HepG2 (cell line): ENCODE data around the gene TNS1. TPM values are rescaled to one million over a fixed set of nuclear protein-coding genes. Genes with fewer than 3 reads are reported as not detected.
A peak's percentile ranks its signal among the peaks of the same experiment; 100 is the strongest.

Experiments used
- ATAC-seq: fragments of 200-7000 bp; cut with Tn5 transposase; 3 replicates; pipeline ENCODE4 v1.9.1; 2020; ENCODE audit warnings: mild to moderate bottlenecking, moderate library complexity
- BruUV-seq: library from RNA; stranded (reverse); fragments of 400-500 nt; replicated peaks from 2 replicates; lab custom pipeline; 2021; lab: Mats Ljungman, UMichigan
- CTCF ChIA-PET: fragments of 300-600 bp; formaldehyde crosslinking; extraction: SDS; loops from one replicate; lab custom pipeline; 2021; ENCODE audit warnings: low total read pairs, inconsistent platforms, low intra/inter-chr PET ratio; lab: Yijun Ruan, JAX
- POLR2A ChIA-PET: fragments of 350-600 bp; sonication (Branson Sonifier 250); formaldehyde crosslinking; loops from one replicate; lab custom pipeline; 2020; ENCODE audit warnings: antibody characterized with exemption, inconsistent platforms; lab: Yijun Ruan, JAX
- DNase-seq: peaks from one replicate; pipeline ENCODE4 v3.0.0-alpha.2; 2015; ENCODE audit warnings: low spot score
- FAIRE-seq: peaks from 3 replicates; lab custom pipeline; 2011; peaks lifted over from hg19 to GRCh38; lab: Jason Lieb, UNC
- H2AFZ ChIP-seq: one replicate; pipeline ENCODE4 v1.6.1; 2011; ENCODE audit warnings: low read length, inconsistent platforms
- H3K27ac ChIP-seq: fragments of 300-600 bp; 3 replicates; pipeline ENCODE4 v1.8.0; 2011; ENCODE audit warnings: mixed run types, mild to moderate bottlenecking, mixed read lengths, low read length, inconsistent platforms; ENCODE audit not compliant: insufficient read depth; ENCODE audit errors: extremely low read length
- H3K27me3 ChIP-seq, 2 experiments: fragments of 200-600 bp in 1 of 2; 2 replicates in 1 of 2; 3 replicates in 1 of 2; pipeline versions ENCODE4 v1.6.0 to v1.8.0; 2011; ENCODE audit warnings: low read length in 2 of 2, mild to moderate bottlenecking in 2 of 2, moderate library complexity in 2 of 2, inconsistent platforms in 1 of 2; ENCODE audit not compliant: insufficient read depth in 2 of 2, control insufficient read depth in 1 of 2
- H3K36me3 ChIP-seq, 2 experiments: fragments of 200-600 bp in 1 of 2; replicated peaks in 1 of 2; 2 replicates in 1 of 2; 3 replicates in 1 of 2; pipeline versions ENCODE4 v1.5.1 to v1.8.0; 2011; ENCODE audit warnings: low read length in 2 of 2, inconsistent platforms in 1 of 2; ENCODE audit not compliant: insufficient read depth in 2 of 2, control insufficient read depth in 1 of 2
- H3K4me1 ChIP-seq: 2 replicates; pipeline ENCODE4 v1.5.1; 2012; ENCODE audit warnings: low read length, inconsistent platforms; ENCODE audit not compliant: insufficient read depth
- H3K4me2 ChIP-seq: 2 replicates; pipeline ENCODE4 v1.6.0; 2011; ENCODE audit warnings: low read depth, low read length, inconsistent platforms
- H3K4me3 ChIP-seq, 3 experiments: fragments of 200-600 bp in 1 of 3; sonication (generic), shearing (Covaris generic) in 1 of 3; replicated peaks in 1 of 3; 2 replicates each; pipeline ENCODE4 v1.5.1; 2011 to 2016; ENCODE audit warnings: low read length in 3 of 3, inconsistent platforms in 2 of 3, low read depth in 2 of 3, mild to moderate bottlenecking in 2 of 3, control low read depth in 1 of 3, mixed read lengths in 1 of 3; ENCODE audit not compliant: insufficient read depth in 1 of 3
- H3K79me2 ChIP-seq: one replicate; pipeline ENCODE4 v1.6.1; 2011; ENCODE audit warnings: low read length, inconsistent platforms; ENCODE audit not compliant: insufficient read depth
- H3K9ac ChIP-seq: 2 replicates; pipeline ENCODE4 v1.6.0; 2011; ENCODE audit warnings: mild to moderate bottlenecking, low read depth, low read length, inconsistent platforms; ENCODE audit not compliant: insufficient read depth
- H3K9me3 ChIP-seq: 2 replicates; pipeline ENCODE4 v1.5.1; 2012; ENCODE audit warnings: mild to moderate bottlenecking, low read length
- H4K20me1 ChIP-seq: 2 replicates; pipeline ENCODE4 v1.6.0; 2011; ENCODE audit warnings: inconsistent platforms, mild to moderate bottlenecking, low read length, moderate library complexity; ENCODE audit not compliant: insufficient read depth
- CEBPB ChIP-seq: IDR thresholded peaks from 2 replicates; pipeline ENCODE4 v1.6.1; 2011; ENCODE audit warnings: low read depth, low read length, improper control_type of control experiment, borderline replicate concordance
- ZNF230 ChIP-seq: sonication (generic); formaldehyde crosslinking; IDR thresholded peaks from 2 replicates; pipeline ENCODE4 v1.4.0; 2020; ENCODE audit warnings: mild to moderate bottlenecking, missing genetic modification reagents
- ZNF501 ChIP-seq: sonication (generic); formaldehyde crosslinking; IDR thresholded peaks from 2 replicates; pipeline ENCODE4 v1.5.1; 2020; ENCODE audit warnings: mild to moderate bottlenecking, moderate library complexity, missing genetic modification reagents
- ZNF878 ChIP-seq: sonication (generic); formaldehyde crosslinking; IDR thresholded peaks from 2 replicates; pipeline ENCODE4 v1.8.1; 2023; ENCODE audit warnings: mild to moderate bottlenecking, missing genetic modification reagents, moderate library complexity
- ZSCAN22 ChIP-seq: sonication (generic); formaldehyde crosslinking; IDR thresholded peaks from 2 replicates; pipeline ENCODE4 v1.4.0; 2020; ENCODE audit warnings: mild to moderate bottlenecking, missing genetic modification reagents
- ZSCAN31 ChIP-seq: sonication (generic); formaldehyde crosslinking; IDR thresholded peaks from 2 replicates; pipeline ENCODE4 v1.5.0; 2020; ENCODE audit warnings: low read depth, mild to moderate bottlenecking, missing genetic modification reagents
- WGBS: methylation state at CpG from one replicate; pipeline ENCODE4 v1.1.6; 2017; ENCODE audit warnings: low lambda C conversion rate; 5-methylcytosine and 5-hydroxymethylcytosine counted together
- in situ Hi-C: cut with HindIII; loops from 2 replicates; pipeline ENCODE4 v1.10.0; 2017; ENCODE audit warnings: low pct_unique_long_range_greater_than_20kb; ENCODE audit not compliant: extremely low pct_ligation_motif_present
- intact Hi-C: fragments of 100-400 bp; cut with micrococcal nuclease; formaldehyde crosslinking; loops from one replicate; pipeline ENCODE4 v1.10.0; 2022; ENCODE audit not compliant: unreplicated experiment
- polyA plus RNA-seq, 8 experiments: library from polyadenylated mRNA; depleted of rRNA in 3 of 8; stranded (reverse) in 7 of 8; unstranded in 1 of 8; fragments of >200 nt; fragmentation: Illumina TruSeq in 4 of 8; extraction: Trizol in 4 of 8; gene quantifications; 2 replicates each; pipeline versions ENCODE4 v1.2.1 to v1.2.3, GENCODE V29; 2011 to 2016; ENCODE audit warnings: low read depth in 4 of 8, missing spikeins in 1 of 8, mixed read lengths in 1 of 8; ENCODE audit not compliant: insufficient read depth in 1 of 8
- total RNA-seq, 5 experiments: library from RNA; depleted of rRNA; stranded (reverse); fragments of >200 nt; fragmentation: Illumina TruSeq; extraction: Trizol; gene quantifications; 2 replicates each; pipeline ENCODE4 v1.2.3, GENCODE V29; 2016; ENCODE audit warnings: low read depth in 1 of 5
- TF ChIP-seq, protein P1 (sequence below), 2 experiments: IDR thresholded peaks; 2 replicates each; pipeline ENCODE4 v1.6.1; 2011 to 2012; ENCODE audit warnings: low read length in 2 of 2, borderline replicate concordance in 1 of 2, low read depth in 1 of 2, mild to moderate bottlenecking in 1 of 2, moderate library complexity in 1 of 2
- TF ChIP-seq, protein P2 (sequence below): IDR thresholded peaks from 2 replicates; pipeline ENCODE4 v1.6.1; 2016; ENCODE audit warnings: low read depth, control low read depth

Gene TNS1
- total and polyA plus RNA-seq, 2 of the 13 experiments (the other 11 are each of a cell fraction or from before 2014, with no cell fraction given) = 1.9 to 118 TPM

DNA sequence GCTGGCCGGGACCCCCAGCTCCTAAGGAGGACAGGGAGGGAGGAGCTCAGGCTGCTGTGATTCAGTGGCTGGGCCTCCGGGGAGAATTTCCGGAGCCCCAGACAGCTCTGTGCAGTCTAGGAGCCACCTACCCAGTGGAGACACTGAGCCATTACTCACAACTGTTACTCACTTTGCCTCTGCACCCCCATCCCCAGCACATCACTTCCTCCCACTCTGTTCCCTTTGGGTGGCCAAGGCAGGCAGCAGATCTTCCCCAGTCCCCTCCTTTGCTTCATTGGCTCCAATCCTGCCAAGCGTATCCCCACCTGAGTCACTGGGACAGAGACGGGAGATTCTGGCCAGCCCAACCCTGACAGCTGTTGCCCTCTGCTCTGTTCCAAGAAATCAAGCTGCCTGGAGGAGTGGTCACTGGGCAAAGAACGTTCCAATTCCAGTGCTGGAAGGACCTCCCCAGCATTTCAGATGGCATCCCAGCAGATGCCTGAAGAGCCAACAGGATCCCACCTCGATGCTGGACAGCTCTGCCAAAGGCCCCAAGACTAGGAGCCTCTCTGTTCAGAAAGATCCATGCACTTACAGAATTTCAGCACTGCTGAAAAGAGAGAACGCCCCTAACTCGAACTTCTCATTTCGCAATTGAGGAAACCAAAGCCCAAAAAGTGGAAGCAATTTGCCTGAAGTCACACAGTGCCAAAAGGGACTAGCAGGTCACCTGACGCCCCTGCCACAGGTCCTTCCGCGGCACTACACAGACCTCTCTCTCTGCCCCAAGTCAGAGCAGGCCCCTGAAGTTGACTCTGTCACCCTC is 68.3 kb downstream of the TNS1 start:
- Histone ChIP-seq H4K20me1 (peaks cover 83% of the 10 kb centered on the region; the same call in 1 of the 2 replicates), H3K27ac (no peak overlapping the region), H2AFZ (no peak overlapping the region), H3K4me2 (peak overlapping the region; percentile 21; the same call in 1 of the 2 replicates), H3K79me2 (peaks cover 11% of the 10 kb centered on the region), H3K9me3 (no peaks in the 10 kb centered on the region), H3K27me3 (no peaks in the 10 kb centered on the region; a peak in 1 of 5 replicates), H3K4me1 (peaks cover 86% of the 10 kb centered on the region), H3K4me3 (no peak overlapping the region; a peak in 1 of 6 replicates), H3K9ac (no peak overlapping the region), H3K36me3 (no peaks in the 10 kb centered on the region; a peak in 2 of 5 replicates)
- TF ChIP-seq ZSCAN31 (CRISPR knock-in tag) = no peak
- TF ChIP-seq, protein P1, sequence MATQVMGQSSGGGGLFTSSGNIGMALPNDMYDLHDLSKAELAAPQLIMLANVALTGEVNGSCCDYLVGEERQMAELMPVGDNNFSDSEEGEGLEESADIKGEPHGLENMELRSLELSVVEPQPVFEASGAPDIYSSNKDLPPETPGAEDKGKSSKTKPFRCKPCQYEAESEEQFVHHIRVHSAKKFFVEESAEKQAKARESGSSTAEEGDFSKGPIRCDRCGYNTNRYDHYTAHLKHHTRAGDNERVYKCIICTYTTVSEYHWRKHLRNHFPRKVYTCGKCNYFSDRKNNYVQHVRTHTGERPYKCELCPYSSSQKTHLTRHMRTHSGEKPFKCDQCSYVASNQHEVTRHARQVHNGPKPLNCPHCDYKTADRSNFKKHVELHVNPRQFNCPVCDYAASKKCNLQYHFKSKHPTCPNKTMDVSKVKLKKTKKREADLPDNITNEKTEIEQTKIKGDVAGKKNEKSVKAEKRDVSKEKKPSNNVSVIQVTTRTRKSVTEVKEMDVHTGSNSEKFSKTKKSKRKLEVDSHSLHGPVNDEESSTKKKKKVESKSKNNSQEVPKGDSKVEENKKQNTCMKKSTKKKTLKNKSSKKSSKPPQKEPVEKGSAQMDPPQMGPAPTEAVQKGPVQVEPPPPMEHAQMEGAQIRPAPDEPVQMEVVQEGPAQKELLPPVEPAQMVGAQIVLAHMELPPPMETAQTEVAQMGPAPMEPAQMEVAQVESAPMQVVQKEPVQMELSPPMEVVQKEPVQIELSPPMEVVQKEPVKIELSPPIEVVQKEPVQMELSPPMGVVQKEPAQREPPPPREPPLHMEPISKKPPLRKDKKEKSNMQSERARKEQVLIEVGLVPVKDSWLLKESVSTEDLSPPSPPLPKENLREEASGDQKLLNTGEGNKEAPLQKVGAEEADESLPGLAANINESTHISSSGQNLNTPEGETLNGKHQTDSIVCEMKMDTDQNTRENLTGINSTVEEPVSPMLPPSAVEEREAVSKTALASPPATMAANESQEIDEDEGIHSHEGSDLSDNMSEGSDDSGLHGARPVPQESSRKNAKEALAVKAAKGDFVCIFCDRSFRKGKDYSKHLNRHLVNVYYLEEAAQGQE (IDR thresholded peaks at IDR 0.05; ENCODE audit: borderline replicate concordance in 1 of 2, low read depth in 1 of 2, low read length in 2 of 2) = 0 out of 4 replicates have a peak, but pooled peaks of 1 of the 2 experiments have one; percentile 15
- no peak for TF ChIP-seq ZSCAN22 (CRISPR knock-in tag)
- 0 out of 2 replicates have a peak, but pooled peaks have one; percentile 13 for TF ChIP-seq ZNF501 (CRISPR knock-in tag)
- TF ChIP-seq CEBPB = peak; percentile 61
- TF ChIP-seq, protein P2, sequence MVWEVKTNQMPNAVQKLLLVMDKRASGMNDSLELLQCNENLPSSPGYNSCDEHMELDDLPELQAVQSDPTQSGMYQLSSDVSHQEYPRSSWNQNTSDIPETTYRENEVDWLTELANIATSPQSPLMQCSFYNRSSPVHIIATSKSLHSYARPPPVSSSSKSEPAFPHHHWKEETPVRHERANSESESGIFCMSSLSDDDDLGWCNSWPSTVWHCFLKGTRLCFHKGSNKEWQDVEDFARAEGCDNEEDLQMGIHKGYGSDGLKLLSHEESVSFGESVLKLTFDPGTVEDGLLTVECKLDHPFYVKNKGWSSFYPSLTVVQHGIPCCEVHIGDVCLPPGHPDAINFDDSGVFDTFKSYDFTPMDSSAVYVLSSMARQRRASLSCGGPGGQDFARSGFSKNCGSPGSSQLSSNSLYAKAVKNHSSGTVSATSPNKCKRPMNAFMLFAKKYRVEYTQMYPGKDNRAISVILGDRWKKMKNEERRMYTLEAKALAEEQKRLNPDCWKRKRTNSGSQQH (CRISPR knock-in tag) = no peak
- no peak for TF ChIP-seq ZNF230 (CRISPR knock-in tag)
- TF ChIP-seq ZNF878 = no peak
- BruUV-seq = no TSS peak
- ChIA-PET CTCF (no interaction called here), POLR2A (no interaction called here)
- FAIRE-seq = no peak
- ATAC-seq = peak; percentile 9; the same call in 2 of the 3 replicates
- intact Hi-C loops (no loop called here), in situ Hi-C loops (no loop called here)
- 52% methylated on average over 13 of the region's 13 CpGs for WGBS
- DNase-seq = no peak
